K562 (cell line): ENCODE data around the gene SIRT7. TPM values are rescaled to one million over a fixed set of nuclear protein-coding genes. Genes with fewer than 3 reads are reported as not detected.

ENCODE experiments used
- ATAC-seq: fragments of 200-7000 bp; cut with Tn5 transposase; 3 replicates; pipeline ENCODE4 v1.9.1; 2020; ENCODE audit warnings: moderate library complexity
- BruUV-seq: library from RNA; stranded (reverse); fragments of 400-500 nt; replicated peaks from 2 replicates; lab custom pipeline; 2021; lab: Mats Ljungman, UMichigan
- CTCF ChIA-PET: fragments of 300-600 bp; formaldehyde crosslinking; extraction: SDS; loops from one replicate; lab custom pipeline; 2021; ENCODE audit warnings: low intra/inter-chr PET ratio; lab: Yijun Ruan, JAX
- POLR2A ChIA-PET: fragments of 300-600, 350-650 bp; sonication (Branson Sonifier 250); formaldehyde crosslinking; extraction: SDS; loops from one replicate; lab custom pipeline; 2021; ENCODE audit warnings: antibody characterized with exemption, inconsistent platforms; lab: Yijun Ruan, JAX
- DNase-seq, 4 experiments: peaks; one replicate each; pipeline versions ENCODE4 v3.0.0 to v3.0.0-alpha.2; 2011 to 2018; ENCODE audit warnings: low spot score in 3 of 4, mixed read lengths in 3 of 4; ENCODE audit errors: extremely low read depth in 1 of 4
- FAIRE-seq: peaks from 2 replicates; lab custom pipeline; 2011; peaks lifted over from hg19 to GRCh38; lab: Jason Lieb, UNC
- H2AFZ ChIP-seq: 2 replicates; pipeline ENCODE4 v1.6.0; 2011; ENCODE audit warnings: low read depth, low read length, control low read depth, inconsistent platforms
- H3K27ac ChIP-seq: fragments of 200-600 bp; 3 replicates; pipeline ENCODE4 v1.8.0; 2011; ENCODE audit warnings: low read depth, mild to moderate bottlenecking, control low read depth, inconsistent platforms, low read length, moderate library complexity, mixed read lengths; ENCODE audit errors: extremely low read depth
- H3K27me3 ChIP-seq, 2 experiments: fragments of 300-600 bp in 1 of 2; 2 replicates in 1 of 2; 3 replicates in 1 of 2; pipeline versions ENCODE4 v1.6.0 to v1.8.0; 2011; ENCODE audit warnings: inconsistent platforms in 2 of 2, low read length in 2 of 2, mild to moderate bottlenecking in 1 of 2, mixed read lengths in 1 of 2, moderate library complexity in 1 of 2; ENCODE audit not compliant: control insufficient read depth in 2 of 2, insufficient read depth in 2 of 2
- H3K36me3 ChIP-seq: fragments of 300-600 bp; 3 replicates; pipeline ENCODE4 v1.8.0; 2011; ENCODE audit warnings: mild to moderate bottlenecking, low read length, inconsistent platforms; ENCODE audit not compliant: control insufficient read depth, insufficient read depth
- H3K4me1 ChIP-seq, 2 experiments: fragments of 200-600 bp in 1 of 2; replicated peaks in 1 of 2; 2 replicates in 1 of 2; 3 replicates in 1 of 2; pipeline versions ENCODE4 v1.5.1 to v1.8.0; 2011; ENCODE audit warnings: inconsistent platforms in 2 of 2, low read length in 2 of 2, mild to moderate bottlenecking in 1 of 2, mixed read lengths in 1 of 2, moderate library complexity in 1 of 2; ENCODE audit not compliant: control insufficient read depth in 2 of 2, insufficient read depth in 2 of 2
- H3K4me2 ChIP-seq: 2 replicates; pipeline ENCODE4 v1.6.1; 2011; ENCODE audit warnings: low read length, control low read depth, inconsistent platforms, mixed read lengths; ENCODE audit not compliant: insufficient read depth
- H3K4me3 ChIP-seq: fragments of 200-600 bp; sonication (generic), shearing (Covaris generic); 2 replicates; pipeline ENCODE4 v1.5.1; 2016; ENCODE audit warnings: control low read depth, inconsistent platforms
- H3K79me2 ChIP-seq: fragments of 200-600 bp; 3 replicates; pipeline ENCODE4 v1.8.0; 2011; ENCODE audit warnings: low read length, inconsistent platforms; ENCODE audit not compliant: control insufficient read depth, insufficient read depth
- H3K9ac ChIP-seq, 2 experiments: 2 replicates each; pipeline versions ENCODE4 v1.6.0 to v1.6.1; 2011; ENCODE audit warnings: low read depth in 2 of 2, low read length in 2 of 2, control low read depth in 1 of 2, inconsistent platforms in 1 of 2, mild to moderate bottlenecking in 1 of 2, mixed read lengths in 1 of 2; ENCODE audit not compliant: insufficient read depth in 1 of 2
- H3K9me1 ChIP-seq: one replicate; pipeline ENCODE4 v1.6.0; 2011; ENCODE audit warnings: inconsistent platforms, mild to moderate bottlenecking, low read length, moderate library complexity; ENCODE audit not compliant: control insufficient read depth, insufficient read depth
- H3K9me3 ChIP-seq: replicated peaks from 2 replicates; pipeline ENCODE4 v1.5.1; 2011; ENCODE audit warnings: low read depth, low read length, inconsistent platforms; ENCODE audit not compliant: control insufficient read depth, insufficient read depth
- H4K20me1 ChIP-seq: replicated peaks from 2 replicates; pipeline ENCODE4 v1.6.1; 2011; ENCODE audit warnings: low read length, inconsistent platforms, mixed read lengths; ENCODE audit not compliant: control insufficient read depth, insufficient read depth
- FIP1L1 ChIP-seq: fragments of 200-400 bp; formaldehyde crosslinking; IDR thresholded peaks from 2 replicates; pipeline ENCODE4 v1.6.1; 2018; ENCODE audit warnings: mild to moderate bottlenecking, low read depth, low read length; ENCODE audit not compliant: poor library complexity, severe bottlenecking
- FOS ChIP-seq: IDR thresholded peaks from 3 replicates; pipeline ENCODE4 v1.6.1; 2011; ENCODE audit not compliant: insufficient read length; ENCODE audit errors: extremely low read depth
- MAX ChIP-seq: sonication (generic); formaldehyde crosslinking; IDR thresholded peaks from 2 replicates; pipeline ENCODE4 v1.9.0; 2022; ENCODE audit warnings: mild to moderate bottlenecking, missing genetic modification reagents
- POLR2B ChIP-seq: fragments of 450-650 bp; IDR thresholded peaks from 2 replicates; pipeline ENCODE4 v1.6.1; 2018; ENCODE audit warnings: low read depth; ENCODE audit not compliant: partially characterized antibody
- RBFOX2 ChIP-seq: fragments of 200-400 bp; formaldehyde crosslinking; IDR thresholded peaks from 2 replicates; pipeline ENCODE4 v1.6.1; 2017; ENCODE audit warnings: low read depth, mild to moderate bottlenecking, low read length, moderate library complexity
- SRSF1 ChIP-seq: fragments of 200-400 bp; formaldehyde crosslinking; IDR thresholded peaks from 2 replicates; pipeline ENCODE4 v1.6.1; 2017; ENCODE audit warnings: mild to moderate bottlenecking, low read depth, low read length, moderate library complexity
- SUPT5H ChIP-seq: fragments of 450-650 bp; IDR thresholded peaks from 2 replicates; pipeline ENCODE4 v1.6.1; 2016
- TAF15 ChIP-seq: fragments of 200-400 bp; formaldehyde crosslinking; IDR thresholded peaks from 2 replicates; pipeline ENCODE4 v1.6.1; 2017; ENCODE audit warnings: mild to moderate bottlenecking, low read depth, low read length, moderate library complexity
- ZNF124 ChIP-seq: sonication (generic); formaldehyde crosslinking; IDR thresholded peaks from 2 replicates; pipeline ENCODE4 v1.8.1; 2022; ENCODE audit warnings: missing genetic modification reagents
- ZNF212 ChIP-seq: fragments of 450-650 bp; formaldehyde crosslinking; IDR thresholded peaks from 2 replicates; pipeline ENCODE4 v1.4.0; 2020; ENCODE audit warnings: mild to moderate bottlenecking
- ZSCAN32 ChIP-seq: fragments of 450-650 bp; formaldehyde crosslinking; IDR thresholded peaks from 2 replicates; pipeline ENCODE4 v1.4.0; 2020; ENCODE audit warnings: mild to moderate bottlenecking, moderate library complexity
- WGBS: fragments of 100-300 bp; shearing (Covaris generic); methylation state at CpG from one replicate; pipeline ENCODE4 v1.1.6; 2016; ENCODE audit warnings: low coverage, mixed read lengths; ENCODE audit not compliant: insufficient coverage; ENCODE audit errors: missing lambda C conversion rate; 5-methylcytosine and 5-hydroxymethylcytosine counted together
- in situ Hi-C: fragments of 300-500 bp; cut with MboI; formaldehyde crosslinking; loops from 4 replicates; pipeline ENCODE4 v1.15.0; 2018; ENCODE audit warnings: inconsistent platforms, mixed read lengths
- intact Hi-C: fragments of 100-400 bp; cut with micrococcal nuclease; formaldehyde crosslinking; loops from 2 replicates; pipeline ENCODE4 v1.14.2; 2022
- polyA plus RNA-seq, 8 experiments: library from polyadenylated mRNA; depleted of rRNA in 4 of 8; stranded (reverse) in 5 of 8; unstranded in 3 of 8; fragments of >200 nt; fragmentation: Nextera tagmentation in 2 of 8; fragmentation: Illumina TruSeq in 1 of 8; extraction: Ambion mirVana in 2 of 8; extraction: Trizol in 1 of 8; gene quantifications; 2 replicates each; pipeline versions ENCODE4 v1.2.1 to v1.2.3, GENCODE V29; 2011 to 2014; ENCODE audit warnings: inconsistent platforms in 1 of 8, missing spikeins in 1 of 8
- total RNA-seq, 7 experiments: library from RNA; depleted of rRNA in 6 of 7; stranded (reverse); fragments of >200 nt in 6 of 7; fragmentation: Illumina TruSeq in 2 of 7; extraction: Trizol in 2 of 7; gene quantifications; 2 replicates each; pipeline versions ENCODE4 v1.2.1 to v1.2.3, GENCODE V29; 2011 to 2021; ENCODE audit warnings: low replicate concordance in 1 of 7
- TF ChIP-seq, protein P1 (sequence below): sonication (generic); formaldehyde crosslinking; IDR thresholded peaks from 2 replicates; pipeline ENCODE4 v1.8.1; 2023; ENCODE audit warnings: mild to moderate bottlenecking, missing genetic modification reagents
- TF ChIP-seq, protein P2 (sequence below): IDR thresholded peaks from 2 replicates; pipeline ENCODE4 v1.6.1; 2012; ENCODE audit warnings: low read depth, low read length, improper control_type of control experiment, borderline replicate concordance
- TF ChIP-seq, protein P3 (sequence below): fragments of 450-650 bp; IDR thresholded peaks from 2 replicates; pipeline ENCODE4 v1.7.1; 2018; ENCODE audit warnings: mild to moderate bottlenecking, low read depth; ENCODE audit not compliant: partially characterized antibody

SIRT7 gene
- total and polyA plus RNA-seq, 9 of the 15 experiments (the other 6 are each of a cell fraction or from before 2014, with no cell fraction given) = 1.6 to 54.8 (median 20.3) TPM

GRCh38 chr17:81865733-81866439, 52.1 kb downstream of the SIRT7 start:
- no peak overlapping the region for H3K27ac ChIP-seq
- WGBS = 81% methylated on average over 18 of the region's 18 CpGs
- POLR2A ChIA-PET = interaction anchor here (0.6 to 1.9 kb wide), 9 partner anchors 14 to 736 kb away, joined by 3 to 5 read pairs (median 3); partner anchors contain the start of genes ARL16, HGS, NPB and SIRT7
- CTCF ChIA-PET = no interaction called here
- no peak overlapping the region for H3K4me2 ChIP-seq
- DNase-seq (no peak), FAIRE-seq (no peak), ATAC-seq (no peak)
- H3K9me3 ChIP-seq = no peaks in the 10 kb centered on the region
- H3K4me3 ChIP-seq = no peak overlapping the region
- peaks cover 41% of the 10 kb centered on the region for H4K20me1 ChIP-seq
- no TSS peak for BruUV-seq
- in situ Hi-C loops = no loop called here
- intact Hi-C loops = no loop called here
- peaks cover 35 to 83% of the 10 kb centered on the region in 2 experiments for H3K4me1 ChIP-seq
- peaks cover 71% of the 10 kb centered on the region for H3K79me2 ChIP-seq
- H2AFZ ChIP-seq = no peak overlapping the region
- peaks cover 70% of the 10 kb centered on the region for H3K36me3 ChIP-seq
- H3K9ac ChIP-seq = peak overlapping the region in 1 of 2 experiments; percentile 80; a peak in 2 of 4 replicates
- H3K27me3 ChIP-seq = no peaks in the 10 kb centered on the region
- no peaks in the 10 kb centered on the region for H3K9me1 ChIP-seq
- TF ChIP-seq SUPT5H = peak; percentile 10
- no peak for TF ChIP-seq SRSF1
- peak; percentile 65 for TF ChIP-seq RBFOX2
- 0 out of 2 replicates have a peak, but pooled peaks have one; percentile 17 for TF ChIP-seq MAX (CRISPR knock-in tag)
- no peak for TF ChIP-seq FOS
- 0 out of 2 replicates have a peak, but pooled peaks have one; percentile 56 for TF ChIP-seq ZNF124 (CRISPR knock-in tag)
- TF ChIP-seq, protein P1, sequence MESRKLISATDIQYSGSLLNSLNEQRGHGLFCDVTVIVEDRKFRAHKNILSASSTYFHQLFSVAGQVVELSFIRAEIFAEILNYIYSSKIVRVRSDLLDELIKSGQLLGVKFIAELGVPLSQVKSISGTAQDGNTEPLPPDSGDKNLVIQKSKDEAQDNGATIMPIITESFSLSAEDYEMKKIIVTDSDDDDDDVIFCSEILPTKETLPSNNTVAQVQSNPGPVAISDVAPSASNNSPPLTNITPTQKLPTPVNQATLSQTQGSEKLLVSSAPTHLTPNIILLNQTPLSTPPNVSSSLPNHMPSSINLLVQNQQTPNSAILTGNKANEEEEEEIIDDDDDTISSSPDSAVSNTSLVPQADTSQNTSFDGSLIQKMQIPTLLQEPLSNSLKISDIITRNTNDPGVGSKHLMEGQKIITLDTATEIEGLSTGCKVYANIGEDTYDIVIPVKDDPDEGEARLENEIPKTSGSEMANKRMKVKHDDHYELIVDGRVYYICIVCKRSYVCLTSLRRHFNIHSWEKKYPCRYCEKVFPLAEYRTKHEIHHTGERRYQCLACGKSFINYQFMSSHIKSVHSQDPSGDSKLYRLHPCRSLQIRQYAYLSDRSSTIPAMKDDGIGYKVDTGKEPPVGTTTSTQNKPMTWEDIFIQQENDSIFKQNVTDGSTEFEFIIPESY (CRISPR knock-in tag) = peak; percentile 72
- peak; percentile 63 for TF ChIP-seq POLR2B
- TF ChIP-seq TAF15 = peak; percentile 20; the same call in 1 of the 2 replicates
- peak; percentile 52 for TF ChIP-seq FIP1L1
- TF ChIP-seq ZNF212 (CRISPR knock-in tag) = no peak
- TF ChIP-seq, protein P2, sequence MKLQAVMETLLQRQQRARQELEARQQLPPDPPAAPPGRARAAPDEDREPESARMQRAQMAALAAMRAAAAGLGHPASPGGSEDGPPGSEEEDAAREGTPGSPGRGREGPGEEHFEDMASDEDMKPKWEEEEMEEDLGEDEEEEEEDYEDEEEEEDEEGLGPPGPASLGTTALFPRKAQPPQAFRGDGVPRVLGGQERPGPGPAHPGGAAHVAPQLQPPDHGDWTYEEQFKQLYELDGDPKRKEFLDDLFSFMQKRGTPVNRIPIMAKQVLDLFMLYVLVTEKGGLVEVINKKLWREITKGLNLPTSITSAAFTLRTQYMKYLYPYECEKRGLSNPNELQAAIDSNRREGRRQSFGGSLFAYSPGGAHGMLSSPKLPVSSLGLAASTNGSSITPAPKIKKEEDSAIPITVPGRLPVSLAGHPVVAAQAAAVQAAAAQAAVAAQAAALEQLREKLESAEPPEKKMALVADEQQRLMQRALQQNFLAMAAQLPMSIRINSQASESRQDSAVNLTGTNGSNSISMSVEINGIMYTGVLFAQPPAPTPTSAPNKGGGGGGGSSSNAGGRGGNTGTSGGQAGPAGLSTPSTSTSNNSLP = no peak
- TF ChIP-seq ZSCAN32 (CRISPR knock-in tag) = 0 out of 2 replicates have a peak, but pooled peaks have one; percentile 2
- TF ChIP-seq, protein P3, sequence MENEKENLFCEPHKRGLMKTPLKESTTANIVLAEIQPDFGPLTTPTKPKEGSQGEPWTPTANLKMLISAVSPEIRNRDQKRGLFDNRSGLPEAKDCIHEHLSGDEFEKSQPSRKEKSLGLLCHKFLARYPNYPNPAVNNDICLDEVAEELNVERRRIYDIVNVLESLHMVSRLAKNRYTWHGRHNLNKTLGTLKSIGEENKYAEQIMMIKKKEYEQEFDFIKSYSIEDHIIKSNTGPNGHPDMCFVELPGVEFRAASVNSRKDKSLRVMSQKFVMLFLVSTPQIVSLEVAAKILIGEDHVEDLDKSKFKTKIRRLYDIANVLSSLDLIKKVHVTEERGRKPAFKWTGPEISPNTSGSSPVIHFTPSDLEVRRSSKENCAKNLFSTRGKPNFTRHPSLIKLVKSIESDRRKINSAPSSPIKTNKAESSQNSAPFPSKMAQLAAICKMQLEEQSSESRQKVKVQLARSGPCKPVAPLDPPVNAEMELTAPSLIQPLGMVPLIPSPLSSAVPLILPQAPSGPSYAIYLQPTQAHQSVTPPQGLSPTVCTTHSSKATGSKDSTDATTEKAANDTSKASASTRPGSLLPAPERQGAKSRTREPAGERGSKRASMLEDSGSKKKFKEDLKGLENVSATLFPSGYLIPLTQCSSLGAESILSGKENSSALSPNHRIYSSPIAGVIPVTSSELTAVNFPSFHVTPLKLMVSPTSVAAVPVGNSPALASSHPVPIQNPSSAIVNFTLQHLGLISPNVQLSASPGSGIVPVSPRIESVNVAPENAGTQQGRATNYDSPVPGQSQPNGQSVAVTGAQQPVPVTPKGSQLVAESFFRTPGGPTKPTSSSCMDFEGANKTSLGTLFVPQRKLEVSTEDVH = peak; percentile 33
